Dermis microvascular lymphatic vessel endothelial cell (primary cell): ENCODE results near the gene AANAT. TPM values are rescaled to one million over a fixed set of nuclear protein-coding genes. Genes with fewer than 3 reads are reported as not detected.
"Not testable (repeated sequence)": the region's sequence is repeated elsewhere in the genome, so short reads cannot be mapped to it uniquely, and the experiment has no call there.

Source experiments
- DNase-seq, 2 donors: peaks; one replicate each; pipeline versions ENCODE4 v3.0.0 to v3.0.0-alpha.2; 2010; ENCODE audit warnings: low read depth in 2 of 2
- total RNA-seq: library from RNA; depleted of rRNA; stranded (reverse); fragments of >200 nt; gene quantifications from 2 replicates; pipeline ENCODE4 v1.2.1, GENCODE V29; 2014

AANAT gene
- total RNA-seq, 1 donor from 2014 or later = not detected

GRCh38 chr17:76504117-76504516 lies 36.7 kb downstream of the AANAT start:
- peak in 1 of 2 donors; percentile 39 for DNase-seq

DNA sequence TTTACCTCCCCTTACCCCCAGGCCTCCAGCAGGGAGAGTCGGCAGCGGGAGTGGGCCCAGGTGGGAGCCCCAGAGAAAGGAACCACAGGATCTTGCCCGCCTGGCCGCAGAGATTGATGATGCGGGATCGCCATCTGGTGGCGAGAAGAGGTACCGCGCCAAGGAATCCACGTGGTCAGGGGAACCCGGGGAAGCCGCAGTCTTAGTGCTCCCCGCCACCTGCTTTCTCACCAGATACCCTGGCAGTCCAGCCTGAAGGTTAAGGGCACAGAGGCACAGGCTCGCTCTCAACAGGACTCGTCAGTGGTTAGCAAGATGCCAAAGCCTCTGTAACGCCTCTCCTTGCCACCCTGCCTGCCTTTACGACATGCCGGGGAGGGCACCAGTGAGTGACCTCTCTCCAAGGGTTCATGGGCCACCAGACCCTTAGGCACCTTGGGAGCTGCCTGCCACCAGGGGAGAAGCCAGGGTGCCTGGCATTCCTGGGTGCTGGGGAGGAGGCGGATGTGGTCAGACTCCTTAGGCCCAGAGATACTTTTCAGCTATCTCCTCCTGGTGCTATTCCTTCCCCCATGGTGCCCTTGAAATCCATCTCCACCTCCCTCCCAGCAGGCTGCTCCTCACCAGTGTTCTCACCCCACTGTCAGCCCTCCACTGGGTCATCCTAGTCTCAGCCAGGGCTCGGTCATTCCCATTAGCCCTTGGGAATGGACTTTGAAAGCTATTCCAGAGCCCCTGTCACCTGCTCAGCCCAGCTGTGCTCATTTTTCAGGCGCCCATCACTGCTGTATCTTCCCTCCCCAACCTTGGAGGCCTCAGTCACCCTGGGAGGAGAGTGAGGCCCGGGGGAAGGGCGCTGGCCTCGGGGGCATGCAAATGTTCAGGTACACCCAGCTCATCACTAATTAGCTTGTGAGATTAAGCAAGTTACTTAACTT lies 39.3 kb downstream of the AANAT start:
- peak in 1 of 2 donors; percentile 52 for DNase-seq

DNA sequence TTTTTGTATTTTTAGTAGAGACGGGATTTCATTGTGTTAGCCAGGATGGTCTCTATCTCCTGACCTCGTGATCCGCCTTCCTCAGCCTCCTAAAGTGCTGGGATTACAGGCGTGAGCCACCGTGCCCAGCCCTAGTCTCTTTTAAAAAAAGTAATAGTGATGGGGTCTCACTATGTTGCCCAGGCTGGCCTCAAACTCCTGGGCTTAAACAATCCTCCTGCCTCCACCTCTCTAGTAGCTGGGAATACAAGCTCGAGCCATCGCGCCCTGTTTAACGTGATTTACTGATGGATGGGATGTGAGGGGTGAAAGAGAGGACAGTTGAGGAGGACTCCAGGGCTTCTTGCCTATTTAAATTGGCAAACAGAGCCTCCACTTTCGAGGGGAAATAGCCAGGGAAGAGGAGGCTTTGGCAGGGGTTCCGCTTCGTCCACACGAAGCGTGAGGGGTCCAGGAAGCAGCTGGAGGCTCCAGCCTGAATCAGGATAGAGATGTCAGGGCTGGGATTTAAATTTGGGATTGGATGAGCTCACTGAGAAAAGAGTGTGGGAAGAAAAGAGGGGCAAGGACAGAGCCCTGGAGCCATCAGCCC lies 41.2 kb downstream of the AANAT start:
- DNase-seq = not testable (repeated sequence)

DNA sequence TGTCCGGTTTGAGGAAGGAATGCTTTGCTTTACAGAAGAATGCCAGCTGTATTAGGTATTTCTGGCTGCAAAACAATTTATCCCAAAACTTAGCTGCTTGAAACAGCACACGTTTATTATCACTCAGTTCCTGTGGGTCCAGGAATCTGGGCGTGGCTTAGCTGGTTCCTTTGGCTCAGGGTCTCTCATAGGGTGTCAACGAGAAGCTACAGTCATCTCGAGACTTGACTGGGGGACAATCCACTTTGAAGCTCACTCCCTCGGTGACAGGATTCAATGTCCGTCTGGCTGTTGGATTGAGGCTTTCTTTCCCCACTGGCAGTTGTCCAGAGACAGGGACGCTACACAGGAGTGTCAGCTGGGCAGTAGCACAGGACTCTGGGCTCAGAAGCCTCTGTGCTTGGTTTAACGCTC lies 43.4 kb downstream of the AANAT start:
- no peak for DNase-seq

DNA sequence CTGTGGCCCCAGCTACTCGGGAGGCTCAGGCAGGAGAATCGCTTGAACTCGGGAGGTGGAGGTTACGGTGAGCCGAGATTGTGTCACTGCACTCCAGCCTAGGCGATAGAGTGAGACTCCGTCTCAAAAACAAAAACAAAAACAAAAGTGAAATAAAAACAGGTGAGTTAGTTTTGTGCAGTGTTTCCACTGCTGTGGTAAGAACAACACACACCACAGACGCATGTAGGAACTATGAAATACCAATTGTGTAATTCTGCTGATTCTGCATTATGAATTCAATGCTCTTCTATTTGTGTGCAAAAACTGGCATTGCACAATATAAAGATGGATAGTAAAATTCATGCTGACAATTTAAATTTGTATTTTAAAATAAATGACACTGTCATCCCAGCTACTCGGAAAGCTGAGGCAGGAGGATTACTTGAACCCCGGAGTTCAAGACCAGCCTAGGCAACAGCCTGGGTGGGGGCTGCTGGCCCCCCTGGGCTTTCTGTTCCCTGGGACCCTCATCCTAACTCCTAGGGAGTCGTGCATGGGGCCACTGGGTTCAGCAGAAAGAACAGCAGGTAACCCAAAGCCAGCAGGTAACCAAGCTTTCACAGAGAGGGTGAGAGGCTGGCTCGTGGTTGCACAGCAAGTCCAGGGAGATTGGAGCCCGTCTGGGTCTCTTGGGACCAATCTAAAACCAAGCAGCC lies 44.4 kb downstream of the AANAT start:
- no peak for DNase-seq

GRCh38 chr17:76512366-76513305 lies 45.2 kb downstream of the AANAT start:
- DNase-seq = no peak

GRCh38 chr17:76513306-76513692 lies 45.9 kb downstream of the AANAT start:
- no peak for DNase-seq

DNA sequence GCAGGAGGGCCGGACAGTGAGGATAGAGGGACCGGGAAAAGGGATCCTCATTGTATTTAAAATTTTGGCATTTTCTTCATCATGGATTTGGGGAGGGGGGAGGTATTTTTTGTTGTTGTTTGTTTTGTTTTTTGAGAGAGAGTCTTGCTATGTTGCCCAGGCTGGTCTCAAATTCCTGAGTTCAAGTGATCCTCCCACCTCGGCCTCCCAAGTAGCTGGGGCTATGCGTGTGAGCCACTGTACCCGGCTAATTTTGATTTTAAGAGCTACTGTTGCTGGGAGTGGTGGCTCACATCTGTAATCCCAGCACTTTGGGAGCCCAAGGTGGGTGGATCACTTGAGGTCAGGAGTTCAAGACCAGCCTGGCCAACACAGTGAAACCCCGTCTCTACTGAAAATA lies 47.0 kb downstream of the AANAT start:
- not testable (repeated sequence) for DNase-seq

- no peak for DNase-seq
These were observed 48.0 kb downstream of the AANAT start for GRCh38 chr17:76515274-76515949.

GRCh38 chr17:76517638-76518038 lies 50.2 kb downstream of the AANAT start:
- no peak for DNase-seq

- no peak for DNase-seq
These were observed 51.9 kb downstream of the AANAT start for GRCh38 chr17:76519048-76519966.

Other genes with a start within 250 kb of the AANAT start
- 0.26 and 0.63 TPM in 2 replicates for gene RNF157, start 227.1 kb upstream of the AANAT start, total RNA-seq
- 6.8 and 7.8 TPM in 2 replicates for gene UBALD2, start 202.3 kb upstream of the AANAT start, total RNA-seq
- gene QRICH2, start 159.3 kb upstream of the AANAT start, total RNA-seq = 5.6 and 12.0 TPM in 2 replicates
- 71.8 and 129 TPM in 2 replicates for gene PRPSAP1, start 113.7 kb upstream of the AANAT start, total RNA-seq
- gene SPHK1, start 83.0 kb upstream of the AANAT start, total RNA-seq = 196 and 380 TPM in 2 replicates
- gene UBE2O, start 14.5 kb upstream of the AANAT start, total RNA-seq = 12.7 and 17.3 TPM in 2 replicates
- gene RHBDF2, start 33.8 kb downstream of the AANAT start, total RNA-seq = 11.7 and 17.3 TPM in 2 replicates
- 1.8 and 2.5 TPM in 2 replicates for gene CYGB, start 70.1 kb downstream of the AANAT start, total RNA-seq
- 0.39 and 0.89 TPM in 2 replicates for gene PRCD, start 72.4 kb downstream of the AANAT start, total RNA-seq
- 0.13 and 0.25 TPM in 2 replicates for gene ST6GALNAC2, start 118.3 kb downstream of the AANAT start, total RNA-seq
- not detected in 2 replicates for gene ST6GALNAC1, start 176.2 kb downstream of the AANAT start, total RNA-seq
- 140 and 141 TPM in 2 replicates for gene MXRA7, start 243.4 kb downstream of the AANAT start, total RNA-seq